Fibroblast of pulmonary artery (primary cell): ENCODE results near the gene TRPM8.

Source experiments
- DNase-seq: peaks from one replicate; pipeline ENCODE4 v3.0.0-alpha.2; 2010; ENCODE audit warnings: low read depth
- H3K4me3 ChIP-seq: replicated peaks from 2 replicates; pipeline ENCODE4 v1.5.1; 2011; ENCODE audit warnings: low read depth, mild to moderate bottlenecking, control low read depth, low read length, moderate library complexity
- CTCF ChIP-seq: IDR thresholded peaks from 2 replicates; pipeline ENCODE4 v1.5.1; 2011; ENCODE audit warnings: mild to moderate bottlenecking, control low read depth, low read length, inconsistent platforms; ENCODE audit errors: missing control alignments

TRPM8 gene

DNA sequence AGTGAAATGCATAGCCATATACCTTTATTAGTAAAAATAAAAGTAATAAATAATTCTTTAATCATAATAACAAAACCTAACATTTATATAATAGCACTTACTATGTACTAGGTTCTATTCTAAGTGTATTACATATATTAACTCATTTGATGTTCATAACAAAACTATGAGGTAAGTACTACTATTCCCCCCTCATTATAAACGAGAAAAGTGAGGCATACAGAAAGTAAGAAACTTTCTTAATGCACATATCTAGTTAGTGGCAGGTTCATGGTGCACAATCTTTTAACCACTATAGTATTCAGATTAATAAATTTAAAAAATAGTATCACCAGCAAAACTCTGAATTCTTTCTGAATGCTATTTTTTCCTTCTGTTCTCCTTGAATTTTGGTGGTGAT is 27.5 kb downstream of the TRPM8 start:
- no peak for TF ChIP-seq CTCF
- H3K4me3 ChIP-seq = no peak overlapping the region
- no peak for DNase-seq

DNA sequence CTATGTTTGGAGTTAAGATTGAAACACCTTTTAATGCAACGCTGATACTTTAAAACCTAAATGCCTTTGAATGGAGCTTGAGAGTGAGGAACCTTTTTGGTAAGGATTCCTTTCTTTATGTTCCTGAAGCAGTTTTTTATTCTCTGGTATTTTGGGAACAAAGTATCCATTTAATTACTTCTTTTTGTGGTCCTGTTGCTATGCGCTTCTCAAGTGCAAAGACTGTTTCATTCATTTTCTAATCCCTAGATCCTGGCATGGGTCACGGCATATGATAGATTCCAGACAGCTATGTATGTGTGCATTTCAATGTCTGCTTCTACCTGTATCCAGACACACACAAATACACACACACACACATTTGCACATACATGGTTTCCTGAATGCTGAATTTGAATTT is 28.0 kb downstream of the TRPM8 start:
- no peak for DNase-seq
- H3K4me3 ChIP-seq = no peak overlapping the region
- TF ChIP-seq CTCF = no peak

GRCh38 chr2:233950078-233950825 is 33.1 kb downstream of the TRPM8 start:
- no peak overlapping the region for H3K4me3 ChIP-seq

GRCh38 chr2:233952335-233952734 is 35.2 kb downstream of the TRPM8 start:
- H3K4me3 ChIP-seq = no peak overlapping the region
- no peak for DNase-seq
- no peak for TF ChIP-seq CTCF

More at GRCh38 chr2:233950078-233950825, 33.1 kb downstream of the TRPM8 start:
- TF ChIP-seq CTCF = no peak
- no peak for DNase-seq

GRCh38 chr2:233953087-233953801 is 36.1 kb downstream of the TRPM8 start:
- no peak for TF ChIP-seq CTCF
- no peak overlapping the region for H3K4me3 ChIP-seq
- DNase-seq = no peak

DNA sequence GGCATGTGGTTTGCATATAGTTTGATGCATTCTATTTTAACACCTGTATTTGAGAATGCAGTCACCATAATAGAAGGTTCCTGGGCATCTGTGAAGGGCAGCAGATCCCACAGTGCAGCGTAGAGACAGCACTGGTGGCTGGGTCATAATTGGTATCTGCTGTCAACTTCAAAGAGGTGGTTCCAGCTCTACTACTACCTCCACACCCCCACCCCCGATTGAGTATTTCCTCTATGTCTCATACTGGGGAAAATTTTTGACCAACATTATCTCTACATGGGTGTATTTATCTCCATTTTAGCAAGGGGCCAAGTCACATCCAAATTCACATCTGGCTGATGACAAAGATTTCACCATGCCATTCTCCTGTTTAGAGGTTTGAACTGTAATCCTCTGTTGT is 43.0 kb downstream of the TRPM8 start:
- no peak for TF ChIP-seq CTCF
- DNase-seq = no peak
- no peak overlapping the region for H3K4me3 ChIP-seq
